AG09309 (cell line): Measurements from ENCODE around the gene TP73.

ENCODE experiments used
- DNase-seq: peaks from one replicate; pipeline ENCODE4 v3.0.0-alpha.2; 2010; ENCODE audit warnings: low read depth
- H3K4me3 ChIP-seq: 2 replicates; pipeline ENCODE4 v1.5.1; 2011; ENCODE audit warnings: mild to moderate bottlenecking, low read depth, low read length, moderate library complexity; ENCODE audit not compliant: control insufficient read depth
- CTCF ChIP-seq: IDR thresholded peaks from 2 replicates; pipeline ENCODE4 v1.5.1; 2011; ENCODE audit warnings: mild to moderate bottlenecking, low read depth, low read length, inconsistent platforms; ENCODE audit not compliant: insufficient read depth, control insufficient read depth; ENCODE audit errors: missing control alignments

TP73 gene

GRCh38 chr1:3664700-3665375 lies 12.5 kb downstream of the TP73 start:
- H3K4me3 ChIP-seq: no peak overlapping the region
- DNase-seq: no peak
- no peak for TF ChIP-seq CTCF

GRCh38 chr1:3668148-3668547 lies 15.8 kb downstream of the TP73 start:
- H3K4me3 ChIP-seq: no peak overlapping the region
- TF ChIP-seq CTCF: no peak
- no peak for DNase-seq

GRCh38 chr1:3668585-3669300 lies 16.4 kb downstream of the TP73 start:
- no peak overlapping the region for H3K4me3 ChIP-seq
- TF ChIP-seq CTCF: no peak
- DNase-seq: no peak

GRCh38 chr1:3669421-3669821 lies 17.1 kb downstream of the TP73 start:
- no peak for DNase-seq
- no peak overlapping the region for H3K4me3 ChIP-seq
- no peak for TF ChIP-seq CTCF

GRCh38 chr1:3669971-3670431 lies 17.7 kb downstream of the TP73 start:
- H3K4me3 ChIP-seq: no peak overlapping the region
- DNase-seq: no peak
- TF ChIP-seq CTCF: no peak

- TF ChIP-seq CTCF: no peak
- H3K4me3 ChIP-seq: no peak overlapping the region
- DNase-seq: no peak
Observed at GRCh38 chr1:3670823-3671265, 18.5 kb downstream of the TP73 start.
